Pulmonary artery endothelial cell (primary cell): Measurements from ENCODE around the gene SLC6A6. TPM values are rescaled to one million over a fixed set of nuclear protein-coding genes. Genes with fewer than 3 reads are reported as not detected.

Source experiments
- DNase-seq: peaks from one replicate; pipeline ENCODE4 v3.0.0-alpha.2; 2011; ENCODE audit warnings: low read depth, low spot score
- total RNA-seq: library from RNA; depleted of rRNA; stranded (reverse); fragments of >200 nt; gene quantifications from 2 replicates; pipeline ENCODE4 v1.2.3, GENCODE V29; 2014

Gene SLC6A6
- total RNA-seq, 1 donor from 2014 or later, result 28.8 TPM

GRCh38 chr3:14464521-14464920, 62.1 kb downstream of the SLC6A6 start:
- DNase-seq, result no peak

GRCh38 chr3:14465425-14465824, 63.0 kb downstream of the SLC6A6 start:
- DNase-seq, result no peak

- DNase-seq, result no peak
Measured at GRCh38 chr3:14466179-14466903, 63.9 kb downstream of the SLC6A6 start.

DNA sequence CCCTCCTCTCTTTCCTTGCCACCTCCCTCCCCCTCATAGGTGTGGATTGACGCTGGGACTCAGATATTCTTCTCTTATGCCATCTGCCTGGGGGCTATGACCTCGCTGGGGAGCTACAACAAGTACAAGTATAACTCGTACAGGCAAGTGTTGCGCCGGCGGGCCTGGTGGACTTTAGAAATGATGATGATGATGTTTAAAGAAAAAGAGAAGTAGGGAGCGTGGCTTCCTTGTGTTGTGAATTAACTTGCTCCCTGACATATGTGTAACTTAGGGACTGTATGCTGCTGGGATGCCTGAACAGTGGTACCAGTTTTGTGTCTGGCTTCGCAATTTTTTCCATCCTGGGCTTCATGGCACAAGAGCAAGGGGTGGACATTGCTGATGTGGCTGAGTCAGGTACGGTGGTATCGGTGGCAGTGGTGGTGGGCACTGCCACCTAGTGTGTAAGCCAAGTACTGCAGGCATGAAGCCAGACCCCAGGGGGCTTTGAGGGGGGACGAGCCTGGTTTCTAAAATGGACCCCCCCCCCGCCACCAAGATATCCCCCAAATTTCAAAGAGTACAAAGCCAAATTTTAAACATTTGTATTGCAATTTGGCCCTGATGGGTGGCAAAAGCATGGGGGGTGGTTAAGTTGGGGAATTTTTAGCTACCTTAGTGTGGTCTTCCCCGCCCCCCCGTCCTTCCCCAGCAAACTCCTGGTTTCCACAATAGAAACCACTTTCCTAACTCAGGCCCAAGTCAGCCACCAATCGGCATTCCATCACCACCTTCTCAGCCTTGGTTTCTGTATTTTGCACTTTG, 65.6 kb downstream of the SLC6A6 start:
- no peak for DNase-seq

DNA sequence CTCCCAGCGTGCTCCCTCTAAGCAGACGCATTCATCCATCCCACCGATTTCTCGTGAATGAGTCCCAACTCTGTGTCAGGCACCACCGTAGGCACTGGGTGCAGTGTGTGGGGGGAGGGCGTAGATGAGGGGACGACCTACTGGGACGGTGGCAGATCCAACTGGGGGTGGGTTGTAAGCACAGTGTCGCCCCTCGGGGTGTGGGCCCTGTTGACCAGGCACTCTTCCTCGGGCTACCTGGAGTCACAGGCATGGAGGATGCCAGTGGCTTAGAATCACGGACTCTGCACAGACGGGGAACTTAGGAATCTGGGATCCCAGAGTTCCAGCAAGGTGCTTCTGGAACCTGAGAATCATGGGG, 66.2 kb downstream of the SLC6A6 start:
- no peak for DNase-seq

DNA sequence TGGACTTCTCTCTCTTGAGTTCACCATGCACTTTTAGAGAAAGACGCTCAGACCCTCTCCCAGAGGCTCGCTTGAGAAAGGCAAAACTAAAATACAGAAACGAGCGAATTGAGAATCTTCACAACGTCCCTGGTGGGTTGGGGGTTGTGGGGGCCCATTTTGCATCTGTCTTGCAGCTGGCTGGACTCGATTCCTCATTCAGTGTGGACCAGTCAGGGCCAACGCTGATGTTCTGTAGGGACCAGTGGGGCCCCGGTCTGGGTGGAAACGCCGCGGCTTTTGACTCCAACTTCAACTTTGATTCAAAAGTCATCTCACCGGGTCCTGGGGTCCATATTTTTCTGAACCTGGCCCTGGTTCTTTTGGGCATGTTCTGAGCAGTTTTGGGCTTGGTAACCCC, 68.1 kb downstream of the SLC6A6 start:
- DNase-seq, result no peak

- DNase-seq, result no peak
Measured at GRCh38 chr3:14471016-14471415, 68.6 kb downstream of the SLC6A6 start.

DNA sequence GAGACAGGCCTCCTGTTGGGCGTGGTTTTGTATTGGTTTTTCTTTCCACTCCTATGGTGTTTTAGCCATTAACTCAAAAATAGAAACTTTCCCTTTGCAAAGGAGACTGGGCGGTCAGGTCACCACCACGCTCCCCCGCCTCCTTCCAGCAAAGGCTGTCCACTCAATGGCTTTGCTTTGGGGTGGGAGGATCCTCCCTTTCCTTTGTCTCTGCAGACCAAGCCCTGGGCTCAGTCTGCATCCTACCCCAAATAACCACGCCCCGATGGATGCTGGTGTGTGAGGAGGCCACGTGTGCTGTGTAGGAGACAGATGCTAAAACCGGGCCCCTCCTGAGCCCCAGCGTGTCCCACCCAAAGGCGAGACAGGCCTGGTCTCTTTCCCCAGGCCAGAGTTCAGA, 69.3 kb downstream of the SLC6A6 start:
- DNase-seq, result no peak

DNA sequence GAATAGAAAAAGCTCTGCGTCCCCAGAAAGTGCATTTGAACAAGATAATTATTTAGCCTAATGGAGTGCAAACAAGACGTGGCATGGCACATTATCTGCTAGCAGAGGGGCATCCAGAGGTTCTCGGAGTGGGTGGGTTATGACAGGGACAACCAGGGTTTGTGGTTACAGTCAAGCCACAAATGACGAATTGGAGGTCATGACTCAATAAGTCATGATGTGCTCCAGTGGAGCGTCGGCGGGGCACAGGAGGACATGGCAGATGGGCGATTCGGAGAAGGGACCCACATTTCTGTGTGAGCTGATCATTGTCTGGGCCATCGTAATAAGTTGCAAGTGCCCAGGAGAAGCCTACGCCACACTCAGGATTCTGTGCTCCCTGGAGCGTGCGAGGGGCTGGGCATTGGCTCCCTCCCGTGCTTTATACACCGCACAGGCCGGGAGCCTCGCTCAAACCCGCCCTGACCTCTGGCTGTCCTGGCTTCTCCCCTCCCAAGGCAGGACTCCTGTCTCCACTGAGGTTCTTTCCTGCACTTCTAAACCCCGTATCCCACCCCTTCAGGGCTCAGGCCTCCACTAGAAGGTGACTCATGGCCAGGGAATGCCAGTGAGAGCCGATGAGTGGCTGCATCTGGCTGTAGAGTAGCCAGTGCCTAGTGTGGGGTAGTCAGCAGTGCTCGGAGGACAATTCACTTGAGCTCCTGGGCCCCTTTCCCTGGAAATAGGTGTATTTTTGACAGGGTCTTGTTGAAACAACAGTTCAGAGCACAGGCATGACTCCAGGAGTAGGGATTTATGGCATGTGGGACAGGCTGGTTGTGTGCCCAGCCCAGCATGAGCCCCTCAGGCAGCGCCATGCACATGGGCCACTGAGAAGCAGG, 70.3 kb downstream of the SLC6A6 start:
- DNase-seq, result peak; percentile 44

GRCh38 chr3:14473411-14473891, 71.0 kb downstream of the SLC6A6 start:
- no peak for DNase-seq

- no peak for DNase-seq
Measured at GRCh38 chr3:14474363-14475081, 72.1 kb downstream of the SLC6A6 start.

GRCh38 chr3:14475621-14476020, 73.2 kb downstream of the SLC6A6 start:
- no peak for DNase-seq

DNA sequence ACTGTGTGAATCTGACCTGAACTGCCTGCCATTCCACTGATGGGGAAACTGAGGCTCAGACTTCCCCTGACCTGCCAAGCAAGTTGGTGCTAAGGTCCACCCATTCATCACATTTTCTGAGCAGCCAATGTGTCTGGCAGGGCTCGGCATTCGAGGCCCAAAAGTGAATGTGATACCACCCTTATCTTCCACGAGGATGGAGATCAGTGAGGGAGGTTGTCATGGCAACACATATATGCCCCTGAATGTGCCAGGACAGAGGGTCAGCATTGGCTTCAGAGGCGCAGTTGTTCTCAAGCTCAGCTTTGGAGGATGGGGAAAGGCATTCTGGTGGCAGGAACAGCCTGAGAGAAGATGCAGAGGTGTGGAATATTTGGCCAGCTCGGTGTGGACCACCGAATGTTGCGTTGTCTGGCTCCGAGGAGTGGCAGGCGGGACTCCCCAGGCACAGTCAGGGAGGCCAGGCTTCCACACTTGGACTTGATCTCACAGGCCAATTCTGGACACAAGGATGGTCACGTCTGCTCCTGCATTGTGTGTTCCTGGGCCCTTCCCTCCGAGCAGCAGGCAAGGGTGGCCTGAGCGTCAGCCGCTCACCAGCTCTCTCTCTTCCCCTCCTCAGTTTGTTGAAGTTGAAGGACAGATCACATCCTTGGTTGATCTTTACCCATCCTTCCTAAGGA, 74.3 kb downstream of the SLC6A6 start:
- DNase-seq, result no peak

DNA sequence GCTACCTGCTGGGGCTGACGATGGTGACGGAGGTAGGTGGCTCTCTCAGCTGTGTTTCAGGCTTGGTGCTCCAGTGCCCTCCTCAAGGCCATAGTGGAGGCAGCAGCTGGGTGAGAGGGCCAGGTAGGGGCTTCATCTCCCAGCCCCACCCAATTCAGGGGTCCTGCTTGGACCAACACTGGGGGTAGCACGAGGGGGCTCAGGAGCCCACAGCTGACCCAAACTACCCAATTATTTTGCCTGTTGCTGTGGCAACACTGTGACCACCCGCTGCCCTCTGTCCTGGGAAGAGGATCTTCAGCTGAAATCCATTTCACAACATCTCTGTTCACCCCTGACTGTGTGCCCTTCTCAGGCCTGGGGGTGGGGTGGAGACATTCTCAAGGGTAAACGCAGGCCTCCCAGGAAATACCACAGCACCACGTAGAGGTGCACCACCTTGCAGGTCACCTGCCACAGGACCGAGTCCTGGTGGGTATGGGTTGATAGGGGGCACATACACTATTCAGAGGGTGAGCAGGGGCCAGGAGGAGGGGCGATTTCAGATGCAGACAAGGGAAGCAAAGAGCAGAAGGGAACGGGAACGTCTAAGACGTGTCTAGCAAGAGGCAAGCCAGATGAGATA, 75.0 kb downstream of the SLC6A6 start:
- no peak for DNase-seq

GRCh38 chr3:14478956-14479550, 76.6 kb downstream of the SLC6A6 start:
- DNase-seq, result no peak

GRCh38 chr3:14479591-14479990, 77.2 kb downstream of the SLC6A6 start:
- DNase-seq, result no peak

DNA sequence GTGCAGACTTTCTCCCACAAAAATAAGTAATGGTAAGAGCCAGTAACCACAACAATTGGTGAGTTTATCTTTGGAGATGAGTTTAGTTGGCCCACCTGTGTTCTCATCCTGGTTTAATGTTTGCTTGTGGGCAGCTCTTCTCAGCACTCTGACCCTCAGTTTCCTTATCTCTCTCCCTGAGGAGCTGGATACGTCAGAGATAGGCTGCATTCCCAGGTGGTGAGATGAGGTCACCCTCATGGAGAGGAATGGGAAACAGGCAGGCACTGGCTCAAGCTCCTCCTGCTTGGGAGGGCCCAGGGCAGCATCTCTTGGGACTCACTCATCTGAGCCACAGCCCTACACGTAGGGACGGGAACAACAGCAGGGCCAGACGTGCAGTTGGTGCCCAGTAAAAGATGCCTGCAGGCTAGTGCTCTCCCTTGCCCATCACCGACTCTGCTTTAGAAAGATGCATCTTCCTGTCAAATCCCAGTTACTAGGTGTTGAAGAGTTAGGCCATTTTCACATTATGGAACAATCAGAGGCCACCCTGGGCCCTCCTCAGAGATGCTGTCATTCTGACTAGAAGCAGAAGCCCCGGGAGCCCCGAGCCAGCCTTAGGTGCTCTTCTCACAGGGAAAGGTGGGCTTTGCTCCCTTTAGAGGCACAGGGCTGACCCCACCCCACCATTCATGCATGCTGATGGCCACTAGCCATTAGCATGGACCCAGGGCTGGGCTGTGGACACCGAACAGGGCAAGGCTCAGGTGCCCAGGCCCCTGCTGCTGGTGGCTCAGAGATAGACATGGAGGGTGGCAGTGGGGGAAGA, 78.0 kb downstream of the SLC6A6 start:
- peak; percentile 89 for DNase-seq

DNA sequence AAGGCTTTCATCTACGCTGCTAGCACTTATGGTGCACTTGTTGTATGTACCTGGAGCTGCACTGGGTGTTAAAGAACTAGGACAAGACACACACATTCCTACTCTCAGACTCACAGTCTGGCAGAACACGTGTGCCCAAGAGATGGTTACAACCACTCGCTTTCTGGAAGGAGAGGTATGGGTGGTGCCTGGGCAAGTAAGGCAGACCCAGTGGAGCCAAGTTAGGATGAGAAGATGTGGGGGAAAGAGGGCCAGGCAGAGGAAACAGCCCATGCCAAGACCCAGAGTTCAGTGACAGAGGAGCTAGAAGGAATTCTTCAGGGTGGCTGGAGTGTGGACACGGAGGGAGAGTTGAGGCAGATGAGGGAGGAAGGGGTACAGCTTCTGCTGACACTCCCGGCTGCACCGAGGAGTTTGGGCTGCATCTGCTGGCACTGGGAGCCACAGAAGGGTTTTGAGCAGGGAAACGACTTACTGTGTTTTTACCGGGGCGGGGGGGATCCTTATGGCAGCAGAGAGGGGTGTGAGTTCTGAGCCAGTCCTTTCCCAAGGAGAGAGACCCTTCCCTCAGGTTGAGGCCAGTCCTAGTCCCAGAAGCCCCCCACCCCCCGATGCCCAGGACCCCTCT, 78.7 kb downstream of the SLC6A6 start:
- DNase-seq, result no peak
